GM12891 (cell line): Measurements from ENCODE around the gene P2RY14.

ENCODE experiments used
- PAX5 ChIP-seq: IDR thresholded peaks from 2 replicates; pipeline ENCODE4 v1.6.1; 2011; ENCODE audit warnings: low read length, moderate library complexity, mild to moderate bottlenecking; ENCODE audit not compliant: insufficient read depth, severe bottlenecking
- POLR2A ChIP-seq: IDR thresholded peaks from 2 replicates; pipeline ENCODE4 v1.6.1; 2011; ENCODE audit warnings: low read depth, low read length, control low read depth
- POLR2AphosphoS5 ChIP-seq: IDR thresholded peaks from 2 replicates; pipeline ENCODE4 v1.6.1; 2011; ENCODE audit warnings: low read depth, low read length, control low read depth
- POU2F2 ChIP-seq: IDR thresholded peaks from 2 replicates; pipeline ENCODE4 v1.6.1; 2011; ENCODE audit warnings: low read depth, mild to moderate bottlenecking, control low read depth, low read length, moderate library complexity
- SPI1 ChIP-seq: IDR thresholded peaks from 2 replicates; pipeline ENCODE4 v1.6.1; 2011; ENCODE audit warnings: low read depth, low read length, control low read depth
- TAF1 ChIP-seq: IDR thresholded peaks from 2 replicates; pipeline ENCODE4 v1.6.1; 2011; ENCODE audit warnings: low read depth, low read length, control low read depth

- TF ChIP-seq POLR2AphosphoS5 (no peak), POLR2A (no peak), PAX5 (no peak), TAF1 (no peak), POU2F2 (no peak), SPI1 (no peak)
Measured at GRCh38 chr3:151320131-151320530, 41.8 kb upstream of the P2RY14 start.
